ENCODE measurements around the gene CAPN15. TPM values are rescaled to one million over a fixed set of nuclear protein-coding genes. Genes with fewer than 3 reads are reported as not detected.

The CAPN15 gene
- polyA plus RNA-seq, 1 of the 3 experiments (the other 2 are of a cell fraction) = 22.9 TPM

DNA sequence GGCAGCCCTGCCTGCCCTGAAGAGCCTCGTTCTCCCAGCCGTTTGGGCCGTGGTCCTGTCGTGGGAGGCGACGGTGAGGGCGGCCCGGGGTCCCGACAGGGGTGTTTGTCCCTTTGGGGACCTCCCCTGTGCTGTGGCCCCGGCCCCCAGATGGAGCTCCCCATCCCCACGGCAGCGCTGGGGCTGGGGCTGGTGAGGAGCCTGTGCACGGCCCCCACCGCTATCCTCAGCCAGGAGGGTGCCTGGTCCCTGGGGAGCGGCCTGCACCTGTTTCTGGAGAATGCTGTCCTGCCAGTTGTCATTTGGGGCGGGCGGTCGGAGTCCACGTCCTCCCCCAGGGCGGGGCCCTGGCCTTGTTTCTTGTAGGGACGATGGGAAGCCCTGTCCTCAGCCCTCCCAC is 6.6 kb downstream of the CAPN15 start:
- Histone ChIP-seq H3K27me3 (ENCODE audit: insufficient read depth) (no peaks in the 10 kb centered on the region), H2AFZ (ENCODE audit: low read depth) (no peak overlapping the region), H3K4me2 (no peak overlapping the region), H3K36me3 (replicated peaks in 1 of 2; ENCODE audit: control insufficient read depth in 1 of 2, insufficient read depth in 2 of 2, low read length in 1 of 2) (peaks cover 0 to 29% of the 10 kb centered on the region in 2 experiments), H3F3A (replicated peaks; ENCODE audit: insufficient read depth) (no peaks in the 10 kb centered on the region), H3K9ac (no peak overlapping the region), H3K9me3 (no peaks in the 10 kb centered on the region), H3K9me2 (no peaks in the 10 kb centered on the region), H3K4me1 (ENCODE audit: control insufficient read depth in 1 of 2, insufficient read depth in 2 of 2, low read depth in 1 of 2, low read length in 1 of 2) (peaks cover 0 to 4% of the 10 kb centered on the region in 2 experiments; a peak in 1 of 4 replicates), H3K4me3 (ENCODE audit: low read depth in 2 of 2, low read length in 1 of 2) (no peak overlapping the region), H3K79me2 (ENCODE audit: insufficient read depth) (peaks cover 97% of the 10 kb centered on the region), H3K27ac (ENCODE audit: low read depth in 2 of 2, low read length in 1 of 2) (no peak overlapping the region), H4K20me1 (ENCODE audit: insufficient read depth) (peaks cover 69% of the 10 kb centered on the region)
- ChIA-PET POLR2A (no interaction called here), CTCF (no interaction called here)
- DNase-seq = no peak
- WGBS (ENCODE audit: low lambda C conversion rate) = 87% methylated on average over 8 of the region's 21 CpGs
- TF ChIP-seq, protein P1, sequence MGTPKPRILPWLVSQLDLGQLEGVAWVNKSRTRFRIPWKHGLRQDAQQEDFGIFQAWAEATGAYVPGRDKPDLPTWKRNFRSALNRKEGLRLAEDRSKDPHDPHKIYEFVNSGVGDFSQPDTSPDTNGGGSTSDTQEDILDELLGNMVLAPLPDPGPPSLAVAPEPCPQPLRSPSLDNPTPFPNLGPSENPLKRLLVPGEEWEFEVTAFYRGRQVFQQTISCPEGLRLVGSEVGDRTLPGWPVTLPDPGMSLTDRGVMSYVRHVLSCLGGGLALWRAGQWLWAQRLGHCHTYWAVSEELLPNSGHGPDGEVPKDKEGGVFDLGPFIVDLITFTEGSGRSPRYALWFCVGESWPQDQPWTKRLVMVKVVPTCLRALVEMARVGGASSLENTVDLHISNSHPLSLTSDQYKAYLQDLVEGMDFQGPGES (IDR thresholded peaks at IDR 0.05; ENCODE audit: low read depth, low read length) = no peak
- TF ChIP-seq JUND (IDR thresholded peaks at IDR 0.05) (no peak), CHD2 (IDR thresholded peaks at IDR 0.05; ENCODE audit: low read length, partially characterized antibody) (no peak), TCF12 (IDR thresholded peaks at IDR 0.05) (no peak), SIN3A (IDR thresholded peaks at IDR 0.05; ENCODE audit: borderline replicate concordance, low read depth, low read length) (no peak), FOSL2 (IDR thresholded peaks at IDR 0.05; ENCODE audit: borderline replicate concordance, low read depth) (no peak), RCOR1 (IDR thresholded peaks at IDR 0.05; ENCODE audit: low read length) (no peak), TEAD4 (IDR thresholded peaks at IDR 0.05; ENCODE audit: borderline replicate concordance, insufficient read depth) (no peak), RFX5 (IDR thresholded peaks at IDR 0.05; ENCODE audit: low read length) (no peak), RXRA (IDR thresholded peaks at IDR 0.05; ENCODE audit: borderline replicate concordance, low read depth) (no peak), GABPA (IDR thresholded peaks at IDR 0.05; ENCODE audit: low read depth) (no peak), RAD21 (IDR thresholded peaks at IDR 0.05; ENCODE audit: low read length) (no peak), GATA2 (CRISPR knock-in tag; IDR thresholded peaks at IDR 0.05) (no peak), TAF1 (IDR thresholded peaks at IDR 0.05; ENCODE audit: borderline replicate concordance, low read depth, low read length) (no peak), POLR2AphosphoS5 (IDR thresholded peaks at IDR 0.05; ENCODE audit: low read depth, low read length) (no peak)
- TF ChIP-seq, protein P2, sequence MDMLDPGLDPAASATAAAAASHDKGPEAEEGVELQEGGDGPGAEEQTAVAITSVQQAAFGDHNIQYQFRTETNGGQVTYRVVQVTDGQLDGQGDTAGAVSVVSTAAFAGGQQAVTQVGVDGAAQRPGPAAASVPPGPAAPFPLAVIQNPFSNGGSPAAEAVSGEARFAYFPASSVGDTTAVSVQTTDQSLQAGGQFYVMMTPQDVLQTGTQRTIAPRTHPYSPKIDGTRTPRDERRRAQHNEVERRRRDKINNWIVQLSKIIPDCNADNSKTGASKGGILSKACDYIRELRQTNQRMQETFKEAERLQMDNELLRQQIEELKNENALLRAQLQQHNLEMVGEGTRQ (IDR thresholded peaks at IDR 0.05; ENCODE audit: borderline replicate concordance, low read depth, low read length) = no peak
- TF ChIP-seq, protein P3, sequence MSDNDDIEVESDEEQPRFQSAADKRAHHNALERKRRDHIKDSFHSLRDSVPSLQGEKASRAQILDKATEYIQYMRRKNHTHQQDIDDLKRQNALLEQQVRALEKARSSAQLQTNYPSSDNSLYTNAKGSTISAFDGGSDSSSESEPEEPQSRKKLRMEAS (IDR thresholded peaks at IDR 0.05; ENCODE audit: low read depth) = no peak
- TF ChIP-seq, protein P4, sequence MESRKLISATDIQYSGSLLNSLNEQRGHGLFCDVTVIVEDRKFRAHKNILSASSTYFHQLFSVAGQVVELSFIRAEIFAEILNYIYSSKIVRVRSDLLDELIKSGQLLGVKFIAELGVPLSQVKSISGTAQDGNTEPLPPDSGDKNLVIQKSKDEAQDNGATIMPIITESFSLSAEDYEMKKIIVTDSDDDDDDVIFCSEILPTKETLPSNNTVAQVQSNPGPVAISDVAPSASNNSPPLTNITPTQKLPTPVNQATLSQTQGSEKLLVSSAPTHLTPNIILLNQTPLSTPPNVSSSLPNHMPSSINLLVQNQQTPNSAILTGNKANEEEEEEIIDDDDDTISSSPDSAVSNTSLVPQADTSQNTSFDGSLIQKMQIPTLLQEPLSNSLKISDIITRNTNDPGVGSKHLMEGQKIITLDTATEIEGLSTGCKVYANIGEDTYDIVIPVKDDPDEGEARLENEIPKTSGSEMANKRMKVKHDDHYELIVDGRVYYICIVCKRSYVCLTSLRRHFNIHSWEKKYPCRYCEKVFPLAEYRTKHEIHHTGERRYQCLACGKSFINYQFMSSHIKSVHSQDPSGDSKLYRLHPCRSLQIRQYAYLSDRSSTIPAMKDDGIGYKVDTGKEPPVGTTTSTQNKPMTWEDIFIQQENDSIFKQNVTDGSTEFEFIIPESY (IDR thresholded peaks at IDR 0.05; ENCODE audit: borderline replicate concordance, low read depth) = no peak

Data from SK-N-SH (cell line).